ENCODE measurements around the gene LYVE1. TPM values are rescaled to one million over a fixed set of nuclear protein-coding genes. Genes with fewer than 3 reads are reported as not detected.

The LYVE1 gene
- total RNA-seq, 1 donor from 2014 or later: 0.27 TPM

GRCh38 chr11:10532526-10532925 is 35.9 kb downstream of the LYVE1 start:
- Mint-ChIP-seq H3K27ac (ENCODE audit: unreplicated experiment) (no peak overlapping the region), H3K27me3 (ENCODE audit: low read depth, unreplicated experiment) (no peaks in the 10 kb centered on the region), H3K4me1 (ENCODE audit: low read depth, unreplicated experiment) (peaks cover 9% of the 10 kb centered on the region), H3K36me3 (ENCODE audit: low read depth, unreplicated experiment) (no peaks in the 10 kb centered on the region), H3K9me3 (ENCODE audit: unreplicated experiment) (no peaks in the 10 kb centered on the region), H3K4me3 (ENCODE audit: unreplicated experiment) (no peak overlapping the region)
- Histone ChIP-seq H3K4me2 (ENCODE audit: low read length) (no peak overlapping the region), H3K4me1 (ENCODE audit: insufficient read depth, low read length) (peaks cover 6% of the 10 kb centered on the region), H3K36me3 (ENCODE audit: insufficient read depth, low read length) (peaks cover 5% of the 10 kb centered on the region), H2AFZ (ENCODE audit: low read depth, low read length) (no peak overlapping the region), H3K27ac (ENCODE audit: low read depth, low read length) (no peak overlapping the region), H3K27me3 (ENCODE audit: insufficient read depth, low read length) (no peaks in the 10 kb centered on the region), H3K79me2 (ENCODE audit: insufficient read depth, low read length) (peaks cover 13% of the 10 kb centered on the region), H3K9ac (ENCODE audit: low read length) (no peak overlapping the region), H4K20me1 (ENCODE audit: insufficient read depth, low read length) (no peaks in the 10 kb centered on the region), H3K4me3 (ENCODE audit: insufficient read depth, low read depth, low read length) (no peak overlapping the region), H3K9me3 (ENCODE audit: insufficient read depth, low read depth, low read length) (no peaks in the 10 kb centered on the region)
- DNase-seq (ENCODE audit: low read depth): no peak
- TF ChIP-seq CTCF (IDR thresholded peaks at IDR 0.05; ENCODE audit: insufficient read depth, low read depth, low read length): no peak
- no peak for TF ChIP-seq EZH2 (IDR thresholded peaks at IDR 0.05; ENCODE audit: insufficient read depth, low read length)
- no peak for FAIRE-seq

GRCh38 chr11:10529279-10529678 is 39.2 kb downstream of the LYVE1 start:
- no peaks in the 10 kb centered on the region for H3K9me3 Mint-ChIP-seq (ENCODE audit: unreplicated experiment)
- H3K27ac ChIP-seq (ENCODE audit: low read depth, low read length): peak overlapping the region; percentile 28
- H3K79me2 ChIP-seq (ENCODE audit: insufficient read depth, low read length): no peaks in the 10 kb centered on the region
- no peak for TF ChIP-seq CTCF (IDR thresholded peaks at IDR 0.05; ENCODE audit: insufficient read depth, low read depth, low read length)
- no peak for TF ChIP-seq EZH2 (IDR thresholded peaks at IDR 0.05; ENCODE audit: insufficient read depth, low read length)
- DNase-seq (ENCODE audit: low read depth) (peak; percentile 84), FAIRE-seq (peak; percentile 41)
- H3K4me3 Mint-ChIP-seq (ENCODE audit: unreplicated experiment): no peak overlapping the region
- H2AFZ ChIP-seq (ENCODE audit: low read depth, low read length): no peak overlapping the region
- H3K4me3 ChIP-seq (ENCODE audit: insufficient read depth, low read depth, low read length): no peak overlapping the region
- H3K4me1 ChIP-seq (ENCODE audit: insufficient read depth, low read length): peaks cover 12% of the 10 kb centered on the region
- H3K4me2 ChIP-seq (ENCODE audit: low read length): peak overlapping the region; percentile 33
- H3K36me3 Mint-ChIP-seq (ENCODE audit: low read depth, unreplicated experiment): peaks cover 4% of the 10 kb centered on the region
- H4K20me1 ChIP-seq (ENCODE audit: insufficient read depth, low read length): no peaks in the 10 kb centered on the region
- peak overlapping the region; percentile 17 for H3K9ac ChIP-seq (ENCODE audit: low read length)
- no peaks in the 10 kb centered on the region for H3K9me3 ChIP-seq (ENCODE audit: insufficient read depth, low read depth, low read length)
- no peaks in the 10 kb centered on the region for H3K27me3 Mint-ChIP-seq (ENCODE audit: low read depth, unreplicated experiment)
- H3K27ac Mint-ChIP-seq (ENCODE audit: unreplicated experiment): no peak overlapping the region
- H3K36me3 ChIP-seq (ENCODE audit: insufficient read depth, low read length): peaks cover 7% of the 10 kb centered on the region
- peaks cover 18% of the 10 kb centered on the region for H3K4me1 Mint-ChIP-seq (ENCODE audit: low read depth, unreplicated experiment)
- H3K27me3 ChIP-seq (ENCODE audit: insufficient read depth, low read length): no peaks in the 10 kb centered on the region

GRCh38 chr11:10528121-10528520 is 40.3 kb downstream of the LYVE1 start:
- DNase-seq (ENCODE audit: low read depth): no peak
- Mint-ChIP-seq H3K27ac (ENCODE audit: unreplicated experiment) (no peak overlapping the region), H3K9me3 (ENCODE audit: unreplicated experiment) (no peaks in the 10 kb centered on the region), H3K27me3 (ENCODE audit: low read depth, unreplicated experiment) (no peaks in the 10 kb centered on the region), H3K4me3 (ENCODE audit: unreplicated experiment) (no peak overlapping the region), H3K4me1 (ENCODE audit: low read depth, unreplicated experiment) (peaks cover 18% of the 10 kb centered on the region), H3K36me3 (ENCODE audit: low read depth, unreplicated experiment) (peaks cover 4% of the 10 kb centered on the region)
- Histone ChIP-seq H3K27me3 (ENCODE audit: insufficient read depth, low read length) (no peaks in the 10 kb centered on the region), H3K36me3 (ENCODE audit: insufficient read depth, low read length) (peaks cover 7% of the 10 kb centered on the region), H2AFZ (ENCODE audit: low read depth, low read length) (no peak overlapping the region), H3K27ac (ENCODE audit: low read depth, low read length) (peak overlapping the region; percentile 48), H3K4me2 (ENCODE audit: low read length) (no peak overlapping the region), H3K79me2 (ENCODE audit: insufficient read depth, low read length) (no peaks in the 10 kb centered on the region), H3K4me1 (ENCODE audit: insufficient read depth, low read length) (peaks cover 12% of the 10 kb centered on the region), H3K9me3 (ENCODE audit: insufficient read depth, low read depth, low read length) (no peaks in the 10 kb centered on the region), H3K9ac (ENCODE audit: low read length) (no peak overlapping the region), H4K20me1 (ENCODE audit: insufficient read depth, low read length) (no peaks in the 10 kb centered on the region), H3K4me3 (ENCODE audit: insufficient read depth, low read depth, low read length) (no peak overlapping the region)
- no peak for FAIRE-seq
- TF ChIP-seq CTCF (IDR thresholded peaks at IDR 0.05; ENCODE audit: insufficient read depth, low read depth, low read length): no peak
- no peak for TF ChIP-seq EZH2 (IDR thresholded peaks at IDR 0.05; ENCODE audit: insufficient read depth, low read length)

Measured in astrocyte (in vitro differentiated cells and primary cell).